Left renal pelvis (tissue), 4 donors: ENCODE results near the gene CCDC174. TPM values are rescaled to one million over a fixed set of nuclear protein-coding genes. Genes with fewer than 3 reads are reported as not detected.

ENCODE experiments used
- DNase-seq, 4 donors: peaks; one replicate each; pipeline ENCODE4 v3.0.0-alpha.2; 2013; ENCODE audit warnings: low read depth in 4 of 4, low spot score in 3 of 4
- polyA plus RNA-seq, 4 donors: library from polyadenylated mRNA; unstranded; fragments of 120-200 nt; gene quantifications; one replicate each; pipeline ENCODE4 v1.2.1, GENCODE V29; 2013; ENCODE audit not compliant: insufficient read length in 4 of 4

CCDC174 gene
- polyA plus RNA-seq, 4 donors, result 25.8 to 36.3 (median 34.1) TPM

DNA sequence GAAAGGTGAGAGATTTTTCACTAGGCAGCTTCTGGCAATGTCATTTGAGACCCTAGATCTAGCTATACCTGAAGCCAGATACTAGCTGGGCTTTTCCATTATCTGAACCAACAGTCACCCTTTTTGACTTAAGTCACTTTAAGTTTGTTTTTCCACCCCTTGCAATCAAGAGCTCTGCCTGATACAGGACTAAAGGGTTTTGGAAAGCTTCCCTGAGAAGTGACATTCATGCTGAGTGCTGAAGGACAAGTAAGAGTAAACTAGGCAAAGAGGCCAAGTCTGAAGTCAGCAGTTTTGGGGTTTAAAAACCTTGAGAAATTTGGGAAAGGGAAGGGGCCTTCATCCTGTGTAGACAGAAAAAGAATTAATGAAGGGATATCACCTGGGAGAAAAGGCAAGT is 27.1 kb upstream of the CCDC174 start:
- no peak for DNase-seq

- DNase-seq, result no peak
Measured at GRCh38 chr3:14625443-14625842, 26.1 kb upstream of the CCDC174 start.

GRCh38 chr3:14627815-14628214 is 23.7 kb upstream of the CCDC174 start:
- no peak for DNase-seq

DNA sequence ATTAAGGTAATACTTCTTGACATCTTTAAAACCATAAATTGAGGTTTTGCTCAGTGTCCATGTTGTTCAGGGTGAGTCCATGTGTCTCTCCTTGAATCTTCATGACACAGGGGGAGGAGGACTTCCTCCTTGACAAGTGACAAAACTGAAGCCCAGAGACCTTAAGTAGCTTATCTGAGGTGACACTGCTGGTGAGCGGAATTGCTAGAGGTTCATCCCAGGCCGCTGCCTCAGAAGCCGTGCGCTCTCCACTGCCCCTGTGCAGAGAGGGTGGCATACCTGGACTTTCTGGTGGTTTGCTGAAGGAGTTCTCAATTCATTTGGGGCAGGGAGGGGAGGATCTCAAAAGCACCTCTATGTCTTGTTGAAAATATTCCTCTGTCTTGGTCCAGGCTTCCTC is 23.2 kb upstream of the CCDC174 start:
- no peak for DNase-seq

- no peak for DNase-seq
Measured at GRCh38 chr3:14630404-14631100, 21.0 kb upstream of the CCDC174 start.

- DNase-seq, result no peak
Measured at GRCh38 chr3:14631101-14631497, 20.5 kb upstream of the CCDC174 start.

DNA sequence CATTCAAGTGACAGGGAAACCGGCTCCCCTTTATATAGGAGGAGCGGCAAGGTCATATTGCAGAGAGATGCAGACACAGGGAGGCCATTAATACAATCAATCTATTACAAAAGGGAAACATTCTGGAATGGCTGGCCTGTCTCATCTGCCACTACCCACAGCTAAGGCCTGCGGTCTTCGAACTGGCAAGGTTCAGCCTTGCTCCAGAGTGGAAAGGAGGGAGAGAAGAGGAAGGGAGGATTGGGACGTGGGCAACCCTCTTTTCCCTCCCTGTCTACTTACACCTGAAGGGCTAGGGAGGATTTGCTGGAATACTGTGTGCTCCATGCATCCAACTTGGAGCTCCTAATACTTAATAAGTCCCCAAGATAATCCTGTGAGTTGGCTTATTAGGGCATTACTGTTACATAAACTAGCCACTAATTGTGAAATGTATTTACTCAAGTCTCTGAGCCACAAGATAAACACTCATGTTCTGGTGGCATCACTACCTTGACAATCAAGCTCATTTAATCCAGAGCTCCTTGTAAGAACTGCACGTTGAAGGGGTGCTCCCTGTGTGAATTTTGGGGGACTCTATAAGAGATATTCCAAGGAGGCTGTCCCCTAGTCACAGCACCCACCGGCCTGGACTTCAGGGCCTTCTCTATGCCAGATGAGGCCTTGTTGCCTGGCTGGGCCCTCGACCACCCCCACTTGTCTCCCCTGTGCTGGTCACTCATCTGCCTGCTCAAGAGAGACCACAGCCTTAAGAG is 19.7 kb upstream of the CCDC174 start:
- DNase-seq, result no peak

- no peak for DNase-seq
Measured at GRCh38 chr3:14632442-14632930, 19.1 kb upstream of the CCDC174 start.

DNA sequence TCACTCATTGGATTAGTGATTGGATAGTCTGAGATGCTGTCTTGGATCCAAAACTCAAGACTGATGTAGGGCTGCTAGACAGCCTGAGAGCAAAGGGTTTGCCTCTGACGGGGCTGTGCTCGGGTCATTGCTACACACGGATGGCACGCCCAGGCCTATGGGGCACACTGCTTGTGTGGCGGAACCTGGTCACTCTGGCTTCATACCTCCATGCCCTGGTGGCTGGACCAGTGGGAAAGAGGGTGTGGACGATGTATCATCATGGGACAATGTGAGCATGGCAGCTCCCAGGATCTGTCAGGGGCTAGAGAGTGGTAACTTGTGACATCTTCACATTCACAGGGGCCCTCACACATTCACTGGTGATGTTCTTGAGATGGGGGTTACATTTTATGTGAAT is 18.1 kb upstream of the CCDC174 start:
- no peak for DNase-seq

GRCh38 chr3:14633819-14634424 is 17.6 kb upstream of the CCDC174 start:
- DNase-seq, result no peak

DNA sequence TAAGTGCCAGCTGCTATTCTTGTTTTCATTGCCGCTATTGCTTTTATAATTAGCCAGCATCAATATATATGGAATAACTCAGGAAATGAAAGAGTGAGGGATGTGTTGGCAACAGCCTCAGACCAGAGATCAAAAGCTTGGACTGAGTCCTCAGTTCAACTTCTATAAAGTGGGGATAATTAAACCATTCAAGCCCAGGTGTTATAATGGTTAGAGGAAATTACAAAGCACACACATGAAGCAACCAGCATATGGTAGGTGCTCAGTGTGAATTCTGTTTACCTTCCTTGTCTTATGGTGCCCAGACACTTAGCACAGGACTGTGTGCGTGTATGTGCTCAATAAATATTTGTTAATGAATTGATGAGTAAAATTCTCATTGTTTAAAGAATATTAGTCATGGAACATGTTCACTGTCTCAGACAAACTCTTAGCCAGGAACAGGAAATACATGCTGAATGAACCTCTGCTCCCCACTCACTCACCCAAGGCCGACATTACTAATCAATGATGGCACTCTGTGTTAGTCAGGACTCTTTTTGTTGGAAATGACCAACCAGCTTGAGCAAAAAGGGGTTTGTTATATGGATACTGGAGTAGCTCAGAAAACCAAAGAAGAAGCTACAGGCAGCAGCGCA is 16.7 kb upstream of the CCDC174 start:
- DNase-seq, result no peak

DNA sequence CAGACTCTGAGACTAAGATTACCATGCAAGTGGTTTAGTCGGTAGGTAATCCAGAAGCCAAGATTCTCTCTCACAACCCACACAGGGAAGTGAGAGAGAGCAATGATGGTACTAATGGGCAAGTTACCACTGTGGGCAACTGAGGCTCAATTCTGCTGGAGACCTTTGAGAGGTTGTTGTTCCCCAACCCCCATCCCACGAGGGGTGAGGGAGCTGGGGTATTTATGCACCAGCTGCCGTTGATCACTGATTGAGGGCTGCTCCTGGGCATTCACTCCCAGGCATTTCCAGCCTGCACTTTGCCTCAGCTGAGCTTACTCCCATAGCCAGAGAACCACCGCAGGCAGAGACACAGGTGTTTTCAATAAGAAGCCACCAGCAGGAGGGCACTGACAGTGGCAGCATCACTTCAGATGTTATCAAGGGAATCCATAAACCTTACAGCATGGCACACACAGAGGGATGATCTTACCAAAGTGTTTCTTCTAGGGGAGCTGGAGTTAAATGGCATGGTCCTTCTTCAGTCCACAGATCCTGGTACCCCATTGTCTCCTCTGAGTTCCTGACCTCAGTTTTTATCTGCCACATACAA is 15.0 kb upstream of the CCDC174 start:
- no peak for DNase-seq

GRCh38 chr3:14640157-14640562 is 11.4 kb upstream of the CCDC174 start:
- DNase-seq, result no peak

- no peak for DNase-seq
Measured at GRCh38 chr3:14640734-14641133, 10.8 kb upstream of the CCDC174 start.

- DNase-seq, result no peak
Measured at GRCh38 chr3:14641346-14641745, 10.2 kb upstream of the CCDC174 start.

DNA sequence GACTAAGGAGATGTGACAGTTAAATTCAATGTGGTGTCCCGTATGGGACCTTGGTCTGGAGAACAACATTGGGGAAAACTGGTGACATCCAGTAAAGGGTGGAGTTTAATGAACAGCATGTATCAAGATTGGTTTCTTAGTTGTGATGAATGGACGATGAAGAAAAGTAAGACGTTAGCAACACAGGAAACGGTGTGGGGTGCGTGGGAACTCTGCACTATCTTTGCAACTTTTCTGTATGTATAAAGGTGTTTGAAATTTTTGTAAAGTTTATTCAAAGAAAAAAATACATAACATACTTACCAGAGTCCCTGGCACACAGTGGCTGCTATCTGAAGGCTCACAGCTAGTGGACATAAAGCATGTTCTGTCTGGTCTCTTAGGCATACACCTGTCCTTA is 6.1 kb upstream of the CCDC174 start:
- DNase-seq, result no peak

DNA sequence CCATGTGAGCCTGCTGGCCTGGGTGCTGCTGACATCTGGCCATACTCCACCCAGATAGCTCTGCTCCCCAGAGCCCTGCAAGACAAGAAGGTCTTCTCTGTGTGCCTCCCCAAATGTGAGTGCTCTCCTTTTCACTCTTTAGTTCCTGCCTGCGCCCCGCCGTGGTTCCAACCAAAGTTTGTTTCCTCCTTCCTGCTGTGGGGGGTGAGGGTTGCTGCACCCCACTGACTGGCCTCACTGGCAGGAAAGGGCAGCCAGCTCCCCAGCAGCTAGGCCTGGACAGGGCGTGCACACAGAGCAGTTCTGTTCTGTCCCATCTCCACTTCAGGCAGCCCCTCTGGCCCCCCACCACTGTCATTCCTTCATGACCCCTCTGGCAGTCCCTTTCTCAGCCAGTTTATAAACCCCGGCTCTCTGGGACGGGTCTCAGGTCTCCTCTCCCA is 5.4 kb upstream of the CCDC174 start:
- no peak for DNase-seq

GRCh38 chr3:14646589-14647413 is 4.8 kb upstream of the CCDC174 start:
- DNase-seq, result no peak

- no peak for DNase-seq
Measured at GRCh38 chr3:14647976-14648955, 3.3 kb upstream of the CCDC174 start.
